GM19467 (cell line): Measurements from ENCODE around the gene TBC1D10B.
A peak's percentile ranks its signal among the peaks of the same experiment; 100 is the strongest.

ENCODE experiments used
- ATAC-seq: cut with Tn5 transposase; IDR thresholded peaks from one replicate; pipeline ENCODE4 v1.9.1; 2021; ENCODE audit warnings: mild to moderate bottlenecking, moderate library complexity; ENCODE audit not compliant: unreplicated experiment

TBC1D10B gene

GRCh38 chr16:30370456-30371247 is at the start of gene TBC1D10B:
TBC1D10B (minus strand) TSS chr16:30370494; CDS start chr16:30370183, 311 bp downstream.
- peak; percentile 67 for ATAC-seq

- ATAC-seq: no peak
Observed at GRCh38 chr16:30418350-30419181, 48.3 kb upstream of the TBC1D10B start.

GRCh38 chr16:30417529-30418349 is 47.4 kb upstream of the TBC1D10B start:
- ATAC-seq: peak; percentile 79

- ATAC-seq: no peak
Observed at GRCh38 chr16:30416624-30417528, 46.6 kb upstream of the TBC1D10B start.

- no peak for ATAC-seq
Observed at GRCh38 chr16:30416047-30416603, 45.8 kb upstream of the TBC1D10B start.

- ATAC-seq: no peak
Observed at GRCh38 chr16:30414159-30414558, 43.9 kb upstream of the TBC1D10B start.

GRCh38 chr16:30413112-30413806 is 43.0 kb upstream of the TBC1D10B start:
- no peak for ATAC-seq

- peak; percentile 39 for ATAC-seq
Observed at GRCh38 chr16:30409125-30410060, 39.1 kb upstream of the TBC1D10B start.

GRCh38 chr16:30407804-30408534 is 37.7 kb upstream of the TBC1D10B start:
- ATAC-seq: no peak

- ATAC-seq: peak; percentile 57
Observed at GRCh38 chr16:30407102-30407803, 37.0 kb upstream of the TBC1D10B start, which contains the start of gene ZNF771. ZNF771 (plus strand) TSS chr16:30407606; CDS start chr16:30408054, 448 bp downstream.

GRCh38 chr16:30406795-30407101 is 36.5 kb upstream of the TBC1D10B start:
- ATAC-seq: no peak

- ATAC-seq: no peak
Observed at GRCh38 chr16:30401768-30402425, 31.6 kb upstream of the TBC1D10B start.

GRCh38 chr16:30399435-30400186 is 29.3 kb upstream of the TBC1D10B start:
- no peak for ATAC-seq

- ATAC-seq: no peak
Observed at GRCh38 chr16:30398661-30399434, 28.6 kb upstream of the TBC1D10B start.
